H9 (cell line): ENCODE measurements around the gene KCNK10. TPM values are rescaled to one million over a fixed set of nuclear protein-coding genes. Genes with fewer than 3 reads are reported as not detected.

Experiments used
- DNase-seq: peaks from one replicate; pipeline ENCODE4 v3.0.0-alpha.2; 2017
- H2AFZ ChIP-seq: one replicate; pipeline ENCODE4 v1.6.1; 2013; ENCODE audit warnings: mild to moderate bottlenecking, low read length, control low read depth, moderate library complexity
- H2AK5ac ChIP-seq: 2 replicates; pipeline ENCODE4 v1.6.1; 2013; ENCODE audit warnings: low read length, control low read depth, mixed read lengths; ENCODE audit not compliant: insufficient read length
- H2BK120ac ChIP-seq: one replicate; pipeline ENCODE4 v1.6.1; 2013; ENCODE audit warnings: low read depth, mild to moderate bottlenecking, low read length, control low read depth, inconsistent platforms; ENCODE audit not compliant: poor library complexity, severe bottlenecking
- H2BK12ac ChIP-seq: 2 replicates; pipeline ENCODE4 v1.6.1; 2013; ENCODE audit warnings: low read length, control low read depth, mixed read lengths, low read depth; ENCODE audit not compliant: insufficient read length
- H2BK15ac ChIP-seq: 2 replicates; pipeline ENCODE4 v1.6.1; 2013; ENCODE audit warnings: low read depth, low read length, control low read depth
- H2BK20ac ChIP-seq: one replicate; pipeline ENCODE4 v1.6.1; 2013; ENCODE audit warnings: low read depth, mild to moderate bottlenecking, low read length, control low read depth, inconsistent platforms; ENCODE audit not compliant: poor library complexity, severe bottlenecking
- H2BK5ac ChIP-seq: 2 replicates; pipeline ENCODE4 v1.6.1; 2013; ENCODE audit warnings: low read length, control low read depth, mixed read lengths; ENCODE audit not compliant: insufficient read length
- H3K14ac ChIP-seq: 2 replicates; pipeline ENCODE4 v1.6.1; 2013; ENCODE audit warnings: low read length, control low read depth; ENCODE audit not compliant: insufficient read depth
- H3K18ac ChIP-seq: 2 replicates; pipeline ENCODE4 v1.6.1; 2013; ENCODE audit warnings: low read depth, mild to moderate bottlenecking, mixed read lengths, low read length, control low read depth; ENCODE audit not compliant: insufficient read length
- H3K23ac ChIP-seq: 2 replicates; pipeline ENCODE4 v1.6.1; 2013; ENCODE audit warnings: low read length, control low read depth, mixed read lengths, low read depth; ENCODE audit not compliant: insufficient read length
- H3K23me2 ChIP-seq: 2 replicates; pipeline ENCODE4 v1.6.1; 2013; ENCODE audit warnings: low read depth, mild to moderate bottlenecking, mixed read lengths, low read length, control low read depth; ENCODE audit not compliant: insufficient read length, poor library complexity, severe bottlenecking
- H3K27ac ChIP-seq: 2 replicates; pipeline ENCODE4 v1.5.1; 2013; ENCODE audit warnings: low read length, control low read depth, mixed read lengths, low read depth; ENCODE audit not compliant: insufficient read length
- H3K27me3 ChIP-seq: 2 replicates; pipeline ENCODE4 v1.6.1; 2013; ENCODE audit warnings: low read length, control low read depth, inconsistent platforms; ENCODE audit not compliant: insufficient read depth
- H3K4ac ChIP-seq: 2 replicates; pipeline ENCODE4 v1.6.1; 2013; ENCODE audit warnings: low read depth, mild to moderate bottlenecking, control low read depth, inconsistent platforms, low read length, moderate library complexity
- H3K4me1 ChIP-seq: 2 replicates; pipeline ENCODE4 v1.6.1; 2013; ENCODE audit warnings: low read length, control low read depth, inconsistent platforms; ENCODE audit not compliant: insufficient read depth
- H3K4me2 ChIP-seq: 2 replicates; pipeline ENCODE4 v1.6.1; 2013; ENCODE audit warnings: low read length, control low read depth, mixed read lengths; ENCODE audit not compliant: insufficient read length, insufficient read depth
- H3K56ac ChIP-seq: 2 replicates; pipeline ENCODE4 v1.6.1; 2013; ENCODE audit warnings: low read depth, mild to moderate bottlenecking, mixed read lengths, low read length, control low read depth; ENCODE audit not compliant: insufficient read length
- H3K79me1 ChIP-seq: 2 replicates; pipeline ENCODE4 v1.6.1; 2013; ENCODE audit warnings: low read depth, mild to moderate bottlenecking, moderate library complexity, low read length, control low read depth, inconsistent platforms; ENCODE audit not compliant: insufficient read depth, poor library complexity, severe bottlenecking
- H3K79me2 ChIP-seq: 2 replicates; pipeline ENCODE4 v1.6.1; 2013; ENCODE audit warnings: low read length, control low read depth, inconsistent platforms; ENCODE audit not compliant: insufficient read depth
- H3K9ac ChIP-seq: 2 replicates; pipeline ENCODE4 v1.6.1; 2013; ENCODE audit warnings: low read length, control low read depth, mixed read lengths; ENCODE audit not compliant: insufficient read length; ENCODE audit errors: extremely low read depth
- H3K9me3 ChIP-seq: one replicate; pipeline ENCODE4 v1.6.1; 2013; ENCODE audit warnings: low read depth, low read length, inconsistent platforms; ENCODE audit not compliant: control insufficient read depth
- H3T11ph ChIP-seq: one replicate; pipeline ENCODE4 v1.6.1; 2013; ENCODE audit warnings: mild to moderate bottlenecking, low read length, control low read depth, inconsistent platforms
- H4K20me1 ChIP-seq: one replicate; pipeline ENCODE4 v1.6.1; 2013; ENCODE audit not compliant: control insufficient read depth, insufficient read length, insufficient read depth
- H4K5ac ChIP-seq: 2 replicates; pipeline ENCODE4 v1.6.1; 2013; ENCODE audit warnings: low read depth, mild to moderate bottlenecking, mixed read lengths, low read length, control low read depth; ENCODE audit not compliant: insufficient read length
- H4K8ac ChIP-seq: replicated peaks from 2 replicates; pipeline ENCODE4 v1.6.1; 2013; ENCODE audit warnings: low read length, control low read depth, mixed read lengths, low read depth; ENCODE audit not compliant: insufficient read length
- H4K91ac ChIP-seq: 2 replicates; pipeline ENCODE4 v1.6.1; 2013; ENCODE audit warnings: low read depth, mild to moderate bottlenecking, moderate library complexity, mixed read lengths, low read length, control low read depth; ENCODE audit not compliant: insufficient read length
- H3K27ac Mint-ChIP-seq, 3 experiments: 2 replicates in 2 of 3; 3 replicates in 1 of 3; pipeline ENCODE4 v1.8.0; 2020 to 2021; ENCODE audit warnings: mixed read lengths in 3 of 3, mild to moderate bottlenecking in 1 of 3, moderate library complexity in 1 of 3
- H3K27me3 Mint-ChIP-seq: 2 replicates; pipeline ENCODE4 v1.8.0; 2021; ENCODE audit warnings: low read depth, mild to moderate bottlenecking, moderate library complexity, mixed read lengths
- H3K36me3 Mint-ChIP-seq, 3 experiments: 2 replicates in 2 of 3; 3 replicates in 1 of 3; pipeline ENCODE4 v1.8.0; 2020 to 2021; ENCODE audit warnings: low read depth in 3 of 3, mixed read lengths in 3 of 3; ENCODE audit not compliant: insufficient read depth in 1 of 3
- H3K4me1 Mint-ChIP-seq, 2 experiments: 2 replicates each; pipeline ENCODE4 v1.8.0; 2020; ENCODE audit warnings: mixed read lengths in 2 of 2
- H3K4me3 Mint-ChIP-seq, 2 experiments: 2 replicates in 1 of 2; 3 replicates in 1 of 2; pipeline ENCODE4 v1.8.0; 2020 to 2021; ENCODE audit warnings: mild to moderate bottlenecking in 2 of 2, mixed read lengths in 2 of 2, moderate library complexity in 1 of 2
- H3K9me3 Mint-ChIP-seq, 2 experiments: 2 replicates in 1 of 2; 3 replicates in 1 of 2; pipeline ENCODE4 v1.8.0; 2020; ENCODE audit warnings: mild to moderate bottlenecking in 2 of 2, mixed read lengths in 2 of 2, moderate library complexity in 1 of 2
- CTCF ChIP-seq: fragments of 200-600 bp; sonication (generic); conservative IDR thresholded peaks from 3 replicates; pipeline ENCODE4 v1.8.0; 2021; ENCODE audit warnings: antibody characterized with exemption, mild to moderate bottlenecking
- WGBS: extraction: QIAGEN DNeasy Blood & Tissue Kit; methylation state at CpG from one replicate; pipeline ENCODE4 v1.1.7; 2013; ENCODE audit warnings: missing lambda C conversion rate, low lambda C conversion rate, mixed read lengths; ENCODE audit not compliant: insufficient read length; ENCODE audit errors: extremely low coverage; 5-methylcytosine and 5-hydroxymethylcytosine counted together
- total RNA-seq: library from RNA; stranded (reverse); gene quantifications from 2 replicates; pipeline ENCODE4 v1.2.1, GENCODE V29; 2021

The KCNK10 gene
- total RNA-seq, 1 experiment from 2014 or later, result 0.33 TPM

GRCh38 chr14:88296351-88296750, 26.7 kb downstream of the KCNK10 start:
- Histone ChIP-seq H3K4me2 (no peak overlapping the region), H3K18ac (no peak overlapping the region), H3T11ph (no peak overlapping the region), H2BK12ac (no peak overlapping the region), H4K91ac (no peak overlapping the region), H4K8ac (no peak overlapping the region), H3K4ac (no peak overlapping the region), H3K9ac (no peak overlapping the region), H2BK20ac (no peak overlapping the region), H3K4me1 (no peaks in the 10 kb centered on the region), H3K79me1 (no peaks in the 10 kb centered on the region), H3K14ac (no peak overlapping the region), H2BK120ac (no peak overlapping the region), H2BK5ac (no peak overlapping the region), H4K20me1 (no peaks in the 10 kb centered on the region), H2AK5ac (no peak overlapping the region), H3K9me3 (no peaks in the 10 kb centered on the region), H2AFZ (no peak overlapping the region), H2BK15ac (no peak overlapping the region), H3K27ac (no peak overlapping the region), H3K56ac (no peak overlapping the region), H3K79me2 (no peaks in the 10 kb centered on the region), H3K27me3 (no peaks in the 10 kb centered on the region), H3K23ac (no peak overlapping the region), H3K23me2 (no peaks in the 10 kb centered on the region), H4K5ac (no peak overlapping the region)
- H3K9me3 Mint-ChIP-seq, result no peaks in the 10 kb centered on the region
- no peak for DNase-seq
- TF ChIP-seq CTCF, result no peak
- no peaks in the 10 kb centered on the region for H3K36me3 Mint-ChIP-seq
- WGBS, result no CpG with 5 or more reads among the region's 4 CpGs
- H3K27me3 Mint-ChIP-seq, result peaks cover 2% of the 10 kb centered on the region; the same call in 1 of the 2 replicates
- no peak overlapping the region for H3K27ac Mint-ChIP-seq
- no peak overlapping the region for H3K4me3 Mint-ChIP-seq
- no peaks in the 10 kb centered on the region for H3K4me1 Mint-ChIP-seq
